IMR-90 (cell line): ENCODE results near the gene ELOVL5. TPM values are rescaled to one million over a fixed set of nuclear protein-coding genes. Genes with fewer than 3 reads are reported as not detected.

ENCODE experiments used
- ATAC-seq: fragments of 200-7000 bp; cut with Tn5 transposase; 2 replicates; pipeline ENCODE4 v1.9.1; 2020; ENCODE audit warnings: low read depth, mild to moderate bottlenecking, moderate library complexity
- BruUV-seq: library from RNA; stranded (reverse); fragments of 400-500 nt; replicated peaks from 2 replicates; lab custom pipeline; 2021; lab: Mats Ljungman, UMichigan
- CTCF ChIA-PET: fragments of 300-600 bp; formaldehyde crosslinking; extraction: SDS; loops from one replicate; lab custom pipeline; 2021; ENCODE audit warnings: antibody characterized with exemption; lab: Yijun Ruan, JAX
- POLR2A ChIA-PET: fragments of 300-600 bp; sonication (Branson Sonifier 250); formaldehyde crosslinking; loops from one replicate; lab custom pipeline; 2022; ENCODE audit warnings: antibody characterized with exemption; ENCODE audit not compliant: unreplicated experiment; lab: Charles Lee
- DNase-seq: peaks from one replicate; pipeline ENCODE4 v3.0.0; 2013
- H2AFZ ChIP-seq: replicated peaks from 2 replicates; pipeline ENCODE3; 2013; ENCODE audit warnings: low read length, mild to moderate bottlenecking; ENCODE audit not compliant: poor library complexity
- H2AK5ac ChIP-seq: 2 replicates; pipeline ENCODE4 v1.6.1; 2013; ENCODE audit warnings: low read depth, low read length, inconsistent platforms
- H2AK9ac ChIP-seq: replicated peaks from 2 replicates; pipeline ENCODE3; 2013; ENCODE audit warnings: mild to moderate bottlenecking, low read depth, low read length, moderate library complexity; ENCODE audit not compliant: poor library complexity
- H2BK120ac ChIP-seq: 2 replicates; pipeline ENCODE4 v1.6.1; 2013; ENCODE audit warnings: low read depth, low read length, inconsistent platforms
- H2BK15ac ChIP-seq: 3 replicates; pipeline ENCODE4 v1.6.1; 2013; ENCODE audit warnings: low read depth, low read length, inconsistent platforms
- H2BK20ac ChIP-seq: 2 replicates; pipeline ENCODE4 v1.6.1; 2013; ENCODE audit warnings: low read depth, mild to moderate bottlenecking, inconsistent platforms, low read length, moderate library complexity
- H2BK5ac ChIP-seq: 2 replicates; pipeline ENCODE4 v1.6.1; 2013; ENCODE audit warnings: mild to moderate bottlenecking, low read depth, low read length, inconsistent platforms; ENCODE audit not compliant: poor library complexity, severe bottlenecking
- H3K14ac ChIP-seq: replicated peaks from 2 replicates; pipeline ENCODE4 v1.6.1; 2013; ENCODE audit warnings: low read depth, low read length, inconsistent platforms
- H3K18ac ChIP-seq: 2 replicates; pipeline ENCODE4 v1.6.1; 2013; ENCODE audit warnings: low read depth, low read length, control low read depth
- H3K23ac ChIP-seq: 2 replicates; pipeline ENCODE4 v1.6.1; 2013; ENCODE audit warnings: low read depth, low read length, inconsistent platforms
- H3K27ac ChIP-seq: 2 replicates; pipeline ENCODE4 v1.5.1; 2013; ENCODE audit warnings: mild to moderate bottlenecking, control low read depth, low read length; ENCODE audit not compliant: insufficient read depth
- H3K27me3 ChIP-seq: 2 replicates; pipeline ENCODE4 v1.6.1; 2013; ENCODE audit warnings: low read length; ENCODE audit not compliant: control insufficient read depth, insufficient read depth
- H3K36me3 ChIP-seq: 2 replicates; pipeline ENCODE4 v1.6.1; 2013; ENCODE audit warnings: low read length, mixed read lengths; ENCODE audit not compliant: control insufficient read depth, insufficient read depth
- H3K4ac ChIP-seq: 2 replicates; pipeline ENCODE4 v1.6.1; 2013; ENCODE audit warnings: low read depth, low read length, inconsistent platforms
- H3K4me1 ChIP-seq: 2 replicates; pipeline ENCODE4 v1.6.1; 2013; ENCODE audit warnings: low read length, mixed read lengths; ENCODE audit not compliant: control insufficient read depth, insufficient read depth
- H3K4me2 ChIP-seq: 2 replicates; pipeline ENCODE4 v1.6.1; 2013; ENCODE audit warnings: low read depth, mild to moderate bottlenecking, control low read depth, low read length, moderate library complexity
- H3K4me3 ChIP-seq: 2 replicates; pipeline ENCODE4 v1.5.1; 2013; ENCODE audit warnings: low read depth, mild to moderate bottlenecking, control low read depth, low read length, moderate library complexity; ENCODE audit not compliant: insufficient read depth
- H3K56ac ChIP-seq: 2 replicates; pipeline ENCODE4 v1.6.1; 2013; ENCODE audit warnings: low read length, inconsistent platforms; ENCODE audit not compliant: insufficient read depth; ENCODE audit errors: extremely low read depth
- H3K79me1 ChIP-seq, 2 experiments: 2 replicates each; pipeline ENCODE4 v1.6.1; 2013; ENCODE audit warnings: low read length in 2 of 2, inconsistent platforms in 1 of 2, low read depth in 1 of 2
- H3K9ac ChIP-seq: 2 replicates; pipeline ENCODE4 v1.6.1; 2013; ENCODE audit warnings: low read depth, low read length, control low read depth
- H3K9me1 ChIP-seq: 2 replicates; pipeline ENCODE4 v1.6.1; 2013; ENCODE audit warnings: low read length, inconsistent platforms; ENCODE audit not compliant: insufficient read depth
- H3K9me3 ChIP-seq: 2 replicates; pipeline ENCODE4 v1.6.1; 2013; ENCODE audit warnings: low read length; ENCODE audit not compliant: control insufficient read depth, insufficient read depth
- H4K20me1 ChIP-seq: 2 replicates; pipeline ENCODE4 v1.6.1; 2013; ENCODE audit warnings: low read length, inconsistent platforms; ENCODE audit not compliant: insufficient read depth
- H4K5ac ChIP-seq: 2 replicates; pipeline ENCODE4 v1.6.1; 2013; ENCODE audit warnings: mild to moderate bottlenecking, low read depth, low read length, control low read depth
- H4K8ac ChIP-seq, 2 experiments: 2 replicates each; pipeline ENCODE4 v1.6.1; 2013; ENCODE audit warnings: low read depth in 2 of 2, low read length in 2 of 2, control low read depth in 1 of 2, inconsistent platforms in 1 of 2
- H4K91ac ChIP-seq: 2 replicates; pipeline ENCODE4 v1.6.1; 2013; ENCODE audit warnings: low read depth, low read length, inconsistent platforms; ENCODE audit not compliant: insufficient read depth
- CTCF ChIP-seq: conservative IDR thresholded peaks from 2 replicates; pipeline ENCODE4 v1.5.1; 2012; ENCODE audit warnings: mild to moderate bottlenecking, low read depth, low read length, improper control_type of control experiment
- MXI1 ChIP-seq: IDR thresholded peaks from 2 replicates; pipeline ENCODE4 v1.6.1; 2012; ENCODE audit warnings: low read depth, mild to moderate bottlenecking, low read length, moderate library complexity, borderline replicate concordance
- WGBS, 2 experiments: methylation state at CpG; one replicate each; pipeline versions ENCODE4 v1.1.5 to v1.1.7; 2013; ENCODE audit warnings: missing lambda C conversion rate in 2 of 2; ENCODE audit not compliant: insufficient read length in 1 of 2; ENCODE audit errors: extremely low coverage in 2 of 2; 5-methylcytosine and 5-hydroxymethylcytosine counted together
- dilution Hi-C: fragments of 300-500 bp; cut with HindIII; formaldehyde crosslinking; loops from one replicate; pipeline ENCODE4 v1.14.3; 2018; ENCODE audit warnings: low sequenced_read_pairs; ENCODE audit not compliant: unreplicated experiment
- in situ Hi-C: fragments of 300-500 bp; cut with MboI; formaldehyde crosslinking; loops from 3 replicates; pipeline ENCODE4 v1.14.3; 2019; ENCODE audit warnings: low sequenced_read_pairs, inconsistent platforms, mixed read lengths
- intact Hi-C: fragments of 100-400 bp; cut with micrococcal nuclease; formaldehyde crosslinking; loops from 2 replicates; pipeline ENCODE4 v1.10.0; 2022
- polyA plus RNA-seq, 3 experiments: library from polyadenylated mRNA; depleted of rRNA; stranded (reverse); fragments of >200 nt; gene quantifications; 2 replicates each; pipeline ENCODE4 v1.2.3, GENCODE V29; 2012; ENCODE audit warnings: low replicate concordance in 1 of 3
- total RNA-seq: library from RNA; depleted of rRNA; stranded (reverse); fragments of >200 nt; gene quantifications from 2 replicates; pipeline ENCODE4 v1.2.3, GENCODE V29; 2012

The ELOVL5 gene
- total and polyA plus RNA-seq, 2 of the 4 experiments (the other 2 are of a cell fraction): 32.1 to 42.3 TPM

GRCh38 chr6:53369051-53369450 lies 20.3 kb upstream of the ELOVL5 start:
- TF ChIP-seq CTCF (no peak), MXI1 (no peak)
- ATAC-seq (no peak), DNase-seq (no peak)
- H3K79me1 ChIP-seq: no peaks in the 10 kb centered on the region
- in situ Hi-C loops (no loop called here), intact Hi-C loops (no loop called here), dilution Hi-C loops (no loop called here)
- ChIA-PET CTCF (interaction anchor here (0.6 kb wide), 1 partner anchor 9 kb away, joined by 3 read pairs; no protein-coding TSS in a partner anchor), POLR2A (no interaction called here)
- no peak overlapping the region for H3K4me3 ChIP-seq
- H3K4ac ChIP-seq: no peak overlapping the region
- H4K91ac ChIP-seq: no peak overlapping the region
- no peak overlapping the region for H2BK20ac ChIP-seq
- no peak overlapping the region for H3K27ac ChIP-seq
- H2BK5ac ChIP-seq: no peak overlapping the region
- H3K56ac ChIP-seq: no peak overlapping the region
- no CpG with 5 or more reads among the region's 2 CpGs for WGBS, 2 experiments
- H3K9me3 ChIP-seq: no peaks in the 10 kb centered on the region
- H4K5ac ChIP-seq: no peak overlapping the region
- H4K20me1 ChIP-seq: no peaks in the 10 kb centered on the region
- no peak overlapping the region for H2AFZ ChIP-seq
- no peak overlapping the region for H3K18ac ChIP-seq
- no peaks in the 10 kb centered on the region for H3K9me1 ChIP-seq
- no TSS peak for BruUV-seq
- H2BK120ac ChIP-seq: no peak overlapping the region
- H3K4me2 ChIP-seq: no peak overlapping the region
- no peak overlapping the region for H2BK15ac ChIP-seq
- H4K8ac ChIP-seq: no peak overlapping the region
- no peak overlapping the region for H2AK5ac ChIP-seq
- no peaks in the 10 kb centered on the region for H3K4me1 ChIP-seq
- no peak overlapping the region for H3K14ac ChIP-seq
- H3K23ac ChIP-seq: no peak overlapping the region
- peaks cover 6% of the 10 kb centered on the region for H3K27me3 ChIP-seq
- H2AK9ac ChIP-seq: no peak overlapping the region
- H3K36me3 ChIP-seq: no peaks in the 10 kb centered on the region
- H3K9ac ChIP-seq: no peak overlapping the region
